Measurements from ENCODE around the gene CNTNAP2.

DNA sequence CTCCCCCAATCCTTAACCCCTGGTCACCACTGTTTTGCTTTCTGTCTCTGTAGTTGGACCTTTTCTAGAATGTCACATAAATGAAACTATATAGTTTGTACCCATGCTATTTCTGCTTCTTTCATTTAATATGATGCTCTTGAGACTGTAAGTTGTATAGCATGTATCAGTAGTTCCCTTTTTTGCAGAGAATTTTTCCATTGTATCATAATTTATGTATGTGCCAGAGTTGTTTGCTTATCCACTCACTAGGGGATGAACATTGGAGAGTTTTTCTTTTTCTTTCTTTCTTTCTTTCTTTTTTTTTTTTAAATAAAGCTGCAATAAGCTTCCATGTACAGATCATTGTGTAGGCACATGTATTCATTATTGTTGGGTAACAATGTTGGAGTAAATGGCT lies 544.8 kb downstream of the CNTNAP2 start:
- TF ChIP-seq, protein P1, sequence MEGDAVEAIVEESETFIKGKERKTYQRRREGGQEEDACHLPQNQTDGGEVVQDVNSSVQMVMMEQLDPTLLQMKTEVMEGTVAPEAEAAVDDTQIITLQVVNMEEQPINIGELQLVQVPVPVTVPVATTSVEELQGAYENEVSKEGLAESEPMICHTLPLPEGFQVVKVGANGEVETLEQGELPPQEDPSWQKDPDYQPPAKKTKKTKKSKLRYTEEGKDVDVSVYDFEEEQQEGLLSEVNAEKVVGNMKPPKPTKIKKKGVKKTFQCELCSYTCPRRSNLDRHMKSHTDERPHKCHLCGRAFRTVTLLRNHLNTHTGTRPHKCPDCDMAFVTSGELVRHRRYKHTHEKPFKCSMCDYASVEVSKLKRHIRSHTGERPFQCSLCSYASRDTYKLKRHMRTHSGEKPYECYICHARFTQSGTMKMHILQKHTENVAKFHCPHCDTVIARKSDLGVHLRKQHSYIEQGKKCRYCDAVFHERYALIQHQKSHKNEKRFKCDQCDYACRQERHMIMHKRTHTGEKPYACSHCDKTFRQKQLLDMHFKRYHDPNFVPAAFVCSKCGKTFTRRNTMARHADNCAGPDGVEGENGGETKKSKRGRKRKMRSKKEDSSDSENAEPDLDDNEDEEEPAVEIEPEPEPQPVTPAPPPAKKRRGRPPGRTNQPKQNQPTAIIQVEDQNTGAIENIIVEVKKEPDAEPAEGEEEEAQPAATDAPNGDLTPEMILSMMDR (IDR thresholded peaks at IDR 0.05), result no peak
- no peak for TF ChIP-seq POLR2A (IDR thresholded peaks at IDR 0.05)

Measured in testis (tissue), 2 donors.